ENCODE results near the gene HOTAIR.

HOTAIR gene

DNA sequence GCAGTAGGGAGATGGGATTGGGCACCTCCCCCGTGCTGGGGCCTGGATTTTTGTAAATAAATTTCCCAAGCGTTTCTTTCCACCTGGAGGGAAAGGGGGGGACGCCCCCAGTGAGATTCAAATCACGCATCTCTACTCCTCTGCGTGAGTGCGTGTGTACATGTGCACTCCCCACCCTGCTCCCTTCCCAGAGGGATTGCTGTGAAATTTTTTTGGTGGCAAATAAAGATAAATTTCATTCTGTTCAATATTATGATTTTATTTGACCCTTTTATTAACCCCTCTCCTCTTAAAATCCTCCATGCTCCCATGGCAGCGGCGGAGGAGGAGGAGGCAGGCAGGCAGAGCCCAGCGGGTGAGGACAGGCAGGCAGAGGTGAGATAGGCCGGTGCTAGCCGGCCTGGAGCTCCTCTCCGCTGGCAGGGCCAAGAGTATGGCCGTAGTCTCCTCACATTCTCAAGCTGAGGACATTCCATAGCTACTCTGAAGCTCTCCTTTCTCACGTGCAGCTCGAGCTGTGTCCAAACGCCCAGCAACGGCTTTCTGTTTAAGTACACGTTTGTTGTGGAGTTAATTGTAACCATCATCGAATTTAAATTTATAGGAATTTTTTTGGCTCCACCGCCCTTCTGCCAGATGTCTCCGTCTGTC lies 1.5 kb upstream of the HOTAIR start:
- no peak for DNase-seq (ENCODE audit: low read depth, low spot score)

DNA sequence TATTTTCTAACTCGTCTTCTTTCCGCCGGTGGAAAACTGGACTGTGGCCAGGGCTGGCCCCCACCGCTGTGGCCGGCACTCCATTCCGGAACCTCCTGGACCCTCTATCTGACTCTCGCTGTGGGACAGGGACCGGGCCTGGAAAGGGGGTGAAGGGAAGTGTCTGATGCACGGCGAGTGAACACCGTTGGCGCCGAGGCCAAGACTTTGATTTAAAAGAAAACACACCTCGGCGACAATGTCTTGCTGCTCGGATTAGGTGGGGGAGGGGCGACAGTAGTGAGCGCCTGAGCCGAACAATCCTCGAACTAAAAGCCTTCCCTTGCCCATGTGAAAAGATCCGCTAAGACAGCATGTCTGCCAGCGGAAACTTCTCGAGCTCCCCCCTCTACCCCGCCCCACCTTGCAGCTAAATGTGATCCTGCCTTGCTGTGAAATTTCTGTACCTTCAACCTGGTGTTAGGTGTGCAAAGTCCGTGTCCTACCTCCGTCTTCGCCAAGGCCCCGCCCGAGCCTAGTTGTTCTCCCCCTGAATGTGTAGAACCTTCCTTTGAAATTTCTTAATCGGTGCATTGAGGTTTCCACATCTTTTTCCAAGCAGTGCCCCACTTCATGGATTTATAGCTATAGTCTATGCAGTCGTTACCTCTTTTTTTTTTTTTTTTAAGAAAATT lies 862 bp upstream of the HOTAIR start:
- no peak for DNase-seq (ENCODE audit: low read depth, low spot score)

DNA sequence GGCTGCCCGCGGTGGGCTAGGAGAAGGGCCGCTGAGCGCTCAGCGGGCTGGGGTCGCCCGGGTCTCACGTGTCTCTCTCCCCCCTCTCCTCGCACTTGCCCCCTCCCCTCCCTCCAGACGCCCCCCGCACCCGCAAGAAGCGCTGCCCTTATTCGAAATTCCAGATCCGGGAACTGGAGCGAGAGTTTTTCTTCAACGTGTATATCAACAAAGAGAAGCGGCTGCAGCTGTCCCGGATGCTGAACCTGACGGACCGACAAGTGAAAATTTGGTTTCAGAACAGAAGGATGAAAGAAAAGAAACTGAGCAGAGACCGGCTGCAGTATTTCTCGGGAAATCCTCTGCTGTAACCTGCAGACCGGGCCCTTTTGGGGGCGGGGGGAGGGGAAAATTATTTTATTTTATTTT lies 314 bp upstream of the HOTAIR start:
- no peak for DNase-seq (ENCODE audit: low read depth, low spot score)

DNA sequence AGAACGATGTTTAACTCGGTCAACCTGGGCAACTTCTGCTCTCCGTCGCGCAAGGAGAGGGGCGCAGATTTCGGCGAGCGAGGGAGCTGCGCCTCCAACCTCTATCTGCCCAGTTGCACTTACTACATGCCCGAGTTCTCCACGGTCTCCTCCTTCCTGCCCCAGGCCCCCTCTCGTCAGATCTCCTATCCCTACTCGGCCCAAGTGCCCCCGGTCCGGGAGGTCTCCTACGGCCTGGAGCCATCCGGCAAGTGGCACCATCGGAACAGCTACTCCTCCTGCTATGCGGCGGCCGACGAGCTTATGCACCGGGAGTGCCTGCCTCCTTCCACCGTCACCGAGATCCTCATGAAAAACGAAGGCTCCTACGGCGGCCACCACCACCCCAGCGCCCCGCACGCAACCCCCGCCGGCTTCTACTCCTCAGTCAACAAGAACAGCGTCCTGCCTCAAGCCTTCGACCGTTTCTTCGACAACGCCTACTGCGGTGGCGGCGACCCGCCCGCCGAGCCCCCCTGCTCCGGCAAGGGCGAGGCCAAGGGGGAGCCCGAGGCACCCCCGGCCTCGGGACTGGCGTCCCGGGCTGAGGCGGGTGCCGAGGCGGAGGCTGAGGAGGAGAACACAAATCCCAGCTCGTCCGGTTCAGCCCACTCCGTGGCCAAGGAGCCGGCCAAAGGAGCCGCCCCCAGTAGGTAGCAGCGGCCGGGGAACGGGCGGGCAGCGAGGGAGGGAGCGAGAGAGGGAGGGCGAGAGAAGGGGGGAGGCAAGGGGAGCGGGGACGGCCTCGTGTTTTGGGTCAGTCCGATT lies 1.3 kb downstream of the HOTAIR start:
- DNase-seq (ENCODE audit: low read depth, low spot score), result no peak

DNA sequence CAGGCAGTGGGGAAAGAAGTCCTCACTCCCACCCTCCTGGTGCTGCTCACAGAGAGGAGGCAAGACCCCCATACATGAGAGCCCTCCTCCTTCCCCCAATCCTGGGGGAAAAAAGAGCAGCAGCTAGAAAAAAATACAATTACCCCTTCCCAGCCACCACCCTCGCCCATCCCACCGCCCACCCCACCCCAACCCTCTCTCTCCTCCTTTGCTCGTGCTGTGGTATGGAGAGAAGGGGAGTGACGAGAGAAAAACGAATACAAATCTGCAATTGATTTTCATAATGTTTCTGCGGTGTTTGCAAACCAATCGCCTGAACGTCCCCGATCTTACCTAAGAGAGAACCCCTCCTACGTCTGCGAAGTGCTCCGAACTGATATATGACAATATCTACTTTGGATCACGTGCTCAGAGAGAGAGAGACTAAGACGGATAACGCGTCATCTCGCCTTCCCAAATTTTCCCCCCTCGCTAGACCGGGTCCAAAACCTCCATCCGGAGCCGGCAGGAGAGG lies 2.0 kb downstream of the HOTAIR start, which contains the start of gene HOXC11:
Gene HOXC11 (plus strand): TSS at position 405 of the 514 bp plus-strand sequence. CDS start 116 bp downstream, outside the sequence.
- no peak for DNase-seq (ENCODE audit: low read depth, low spot score)

DNA sequence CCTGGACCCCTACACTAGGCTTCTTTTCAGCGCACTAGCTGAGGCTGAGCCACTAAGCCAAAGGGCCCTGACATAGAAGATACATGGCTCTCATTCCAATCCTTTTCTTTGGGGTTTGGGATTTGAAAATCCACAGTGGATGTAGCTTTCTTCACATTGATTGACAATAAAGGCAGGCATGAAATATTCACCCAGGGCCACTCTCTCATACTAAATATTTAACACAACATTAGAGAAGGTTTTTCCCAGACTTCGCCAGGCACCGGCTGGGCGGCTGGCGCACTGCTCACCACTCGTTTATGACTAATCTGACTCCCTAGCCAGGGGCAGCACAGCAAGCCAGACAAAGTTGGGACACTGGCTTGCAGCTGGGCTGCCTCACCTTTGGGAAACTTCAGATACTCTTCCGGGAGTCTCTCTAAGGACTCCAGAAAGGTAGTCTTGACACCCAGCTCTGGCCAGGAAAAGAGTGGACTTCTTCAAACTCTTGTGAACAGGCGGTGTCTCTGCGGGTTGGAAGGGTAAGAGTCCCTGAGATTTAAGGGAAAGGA lies 2.5 kb downstream of the HOTAIR start:
- no peak for DNase-seq (ENCODE audit: low read depth, low spot score)

DNA sequence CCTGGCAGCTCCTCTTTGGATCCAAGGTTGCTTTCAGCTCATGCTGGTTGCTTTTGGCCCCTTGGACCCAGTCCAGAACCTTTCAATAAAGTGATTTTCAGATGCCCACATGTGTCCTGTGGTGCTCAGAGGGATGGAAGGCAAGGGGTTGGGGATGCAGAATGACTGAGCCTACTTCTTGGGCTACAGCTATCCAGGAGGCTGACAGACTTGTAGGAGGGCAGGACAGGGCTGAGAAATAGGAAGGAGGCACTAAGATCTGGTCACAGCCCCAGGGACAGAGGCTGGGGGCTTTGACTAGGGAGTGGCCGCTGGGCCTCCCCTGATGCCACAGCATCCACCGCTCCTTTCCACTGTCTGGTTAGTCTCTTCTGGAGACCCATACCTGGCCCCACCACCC lies 3.1 kb downstream of the HOTAIR start:
- no peak for DNase-seq (ENCODE audit: low read depth, low spot score)

DNA sequence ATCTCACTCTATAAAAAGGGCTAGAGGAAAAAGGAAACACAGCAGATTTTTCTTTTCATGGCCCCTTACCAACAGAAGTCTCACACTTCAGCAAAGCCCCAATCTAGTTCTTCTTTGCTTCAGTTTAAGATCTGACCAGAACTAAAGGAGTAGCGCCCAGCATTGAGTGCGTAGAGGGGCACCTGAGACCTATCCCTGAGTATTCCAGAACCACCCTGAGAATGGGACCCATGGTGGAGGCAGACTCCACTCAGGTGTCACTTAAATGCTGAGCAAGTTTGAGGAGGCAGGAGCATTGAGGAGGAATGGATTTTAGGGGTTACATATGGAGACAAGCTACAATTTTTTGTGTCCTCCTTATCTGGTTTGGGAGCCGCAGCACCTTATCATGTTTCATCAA lies 3.6 kb downstream of the HOTAIR start:
- no peak for DNase-seq (ENCODE audit: low read depth, low spot score)

DNA sequence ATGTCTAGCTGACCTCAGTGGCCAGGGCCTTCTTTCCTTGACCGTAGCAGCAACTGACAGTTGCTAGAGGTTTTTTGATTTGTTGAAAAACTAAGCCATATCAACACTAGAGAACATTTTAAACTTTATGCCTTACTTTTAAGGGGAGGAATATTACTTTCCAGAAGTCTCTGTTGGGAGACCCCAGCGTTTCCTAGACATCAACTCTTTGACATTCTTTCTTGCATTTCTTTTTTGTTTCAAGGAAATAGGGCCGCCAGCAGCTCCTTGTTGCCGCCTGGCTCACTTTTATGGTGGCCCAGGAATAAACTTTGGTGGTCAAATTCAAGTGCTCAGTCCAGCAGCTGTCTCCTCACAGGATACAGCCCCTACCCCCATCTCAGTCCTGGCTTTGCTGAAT lies 4.3 kb downstream of the HOTAIR start:
- no peak for DNase-seq (ENCODE audit: low read depth, low spot score)

DNA sequence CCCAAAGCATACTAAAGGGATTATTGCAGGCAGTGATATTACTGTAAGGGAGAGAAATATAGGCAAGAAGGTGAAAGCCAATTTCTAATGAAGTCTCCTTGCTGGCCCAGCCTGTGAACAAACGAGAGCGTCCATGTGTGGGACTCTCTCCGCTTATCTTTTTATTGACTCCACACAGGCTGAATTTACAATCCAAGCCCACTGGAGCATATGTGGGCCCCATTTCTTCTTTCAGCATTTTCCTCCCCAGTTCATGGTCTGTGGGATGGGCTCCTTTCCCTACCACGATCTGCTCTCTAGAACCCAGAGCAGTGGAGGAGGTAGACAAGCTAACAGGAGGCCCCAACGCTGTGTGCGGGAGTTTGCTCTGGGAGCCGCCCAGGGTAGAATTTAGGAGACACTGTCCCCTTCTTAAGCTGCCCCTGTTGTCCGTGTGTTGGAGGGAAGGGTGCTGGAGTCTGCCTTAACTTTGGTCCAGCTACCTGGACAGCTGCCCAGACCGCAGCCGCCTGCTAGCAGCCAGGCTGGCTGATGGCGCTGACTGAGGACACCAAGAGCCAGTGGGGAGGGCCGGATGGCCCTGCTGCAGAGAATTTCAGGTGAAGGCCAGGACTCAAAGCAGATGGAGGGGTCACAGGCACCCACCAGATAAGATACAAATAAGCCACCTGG lies 5.0 kb downstream of the HOTAIR start:
- DNase-seq (ENCODE audit: low read depth, low spot score), result no peak

DNA sequence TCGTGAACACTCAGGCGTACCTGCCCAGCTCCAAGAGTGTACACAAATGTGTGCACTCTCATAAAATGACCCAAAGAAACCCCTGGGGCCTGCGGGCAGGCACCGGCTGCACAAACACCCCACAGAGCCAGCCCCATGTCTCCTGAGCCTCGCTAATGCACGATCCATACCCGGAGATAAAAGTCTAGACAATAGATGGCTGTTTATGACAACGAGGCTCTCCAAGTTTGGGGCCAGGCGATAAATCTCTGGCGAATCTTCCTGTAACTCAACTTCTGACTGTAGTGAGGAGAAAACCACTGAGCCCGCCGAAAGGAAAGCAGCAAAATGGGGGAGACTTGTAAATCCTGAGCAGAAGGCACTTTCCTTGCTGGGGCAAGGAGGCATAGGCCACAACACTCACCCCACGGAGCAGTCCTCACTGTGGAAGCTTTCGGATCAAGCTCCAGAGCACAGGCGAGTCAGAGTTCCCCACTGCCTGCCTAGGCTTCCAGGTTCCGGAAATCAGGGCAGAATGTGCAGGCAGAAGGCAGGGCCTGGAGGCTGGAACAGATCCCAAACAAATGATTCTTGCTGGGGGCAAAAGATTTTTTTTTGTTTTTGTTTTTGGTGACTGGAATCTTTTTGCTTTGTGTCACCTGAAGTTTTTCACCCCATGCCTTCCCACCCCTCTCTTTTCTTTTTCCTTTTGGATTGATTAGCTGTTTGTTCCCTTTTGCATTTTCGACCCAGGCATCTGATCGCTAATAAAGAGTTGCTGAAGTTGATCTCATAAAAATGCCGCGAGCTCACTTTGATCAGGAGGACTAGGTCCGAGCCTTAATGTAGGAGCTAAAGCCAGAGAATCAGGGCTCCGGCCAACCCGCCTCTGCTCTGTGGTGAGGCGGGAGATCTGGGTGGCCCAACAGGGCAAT lies 6.3 kb downstream of the HOTAIR start:
- DNase-seq (ENCODE audit: low read depth, low spot score), result no peak

DNA sequence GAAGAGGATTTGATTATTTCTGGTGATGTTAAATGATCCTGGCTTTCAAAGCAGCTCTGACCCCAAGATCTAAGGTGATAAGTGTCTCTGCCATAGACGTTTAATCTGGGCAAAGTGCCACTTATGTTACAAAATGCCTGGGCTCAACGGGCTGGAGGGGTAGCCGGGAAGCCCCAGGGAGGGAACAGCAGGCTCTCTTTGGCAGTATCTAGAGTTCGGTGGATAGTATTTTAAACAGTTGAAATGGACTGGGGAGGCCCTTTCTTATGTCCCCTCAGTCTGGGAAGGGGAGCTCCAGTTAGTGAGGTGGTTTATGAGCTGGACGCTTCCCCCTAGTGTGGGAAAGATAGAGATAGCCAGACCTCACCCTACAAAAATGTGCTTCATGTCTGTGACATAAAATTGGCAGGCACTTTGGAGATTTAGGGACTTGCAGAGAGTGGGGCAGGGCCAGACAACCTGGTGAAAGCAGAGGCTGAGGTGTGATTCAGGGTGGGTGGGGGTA lies 7.3 kb downstream of the HOTAIR start:
- DNase-seq (ENCODE audit: low read depth, low spot score), result no peak

DNA sequence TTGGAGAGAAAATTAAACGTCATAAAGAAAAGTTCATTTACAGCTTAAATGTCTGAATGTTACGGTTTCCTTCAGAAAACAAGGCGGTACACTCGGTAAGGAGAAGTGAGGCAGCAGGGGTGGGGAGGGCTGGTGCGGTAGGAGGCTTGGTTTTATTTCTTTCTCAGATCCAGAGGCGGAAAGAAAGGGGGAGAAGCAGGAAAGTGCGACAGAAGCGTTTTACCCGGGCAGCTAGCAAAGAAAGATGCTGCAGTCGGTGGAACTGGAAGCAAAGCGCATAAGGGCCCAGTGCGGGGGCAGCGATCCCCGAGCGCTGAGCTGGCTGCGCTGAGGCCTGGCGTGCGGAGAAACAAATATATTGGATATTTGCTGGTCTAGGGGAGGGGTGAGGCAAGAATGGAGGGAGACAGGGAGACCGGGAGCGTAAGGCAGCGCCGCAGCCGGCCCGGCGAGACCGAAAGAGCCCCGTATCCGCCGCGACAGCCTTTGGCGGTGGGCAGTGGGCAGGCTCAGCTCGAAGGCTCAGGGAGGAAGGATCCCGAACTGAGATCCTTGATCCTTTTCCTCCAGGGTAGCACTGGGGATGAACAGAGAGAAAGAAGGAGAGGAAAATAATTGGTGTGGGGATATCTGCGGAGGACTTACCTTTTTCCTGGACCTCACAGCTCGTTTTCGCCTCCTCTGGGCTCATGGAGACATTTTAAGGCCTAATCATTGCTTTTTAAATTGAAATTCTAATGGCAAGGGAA lies 8.2 kb downstream of the HOTAIR start:
- DNase-seq (ENCODE audit: low read depth, low spot score), result no peak

DNA sequence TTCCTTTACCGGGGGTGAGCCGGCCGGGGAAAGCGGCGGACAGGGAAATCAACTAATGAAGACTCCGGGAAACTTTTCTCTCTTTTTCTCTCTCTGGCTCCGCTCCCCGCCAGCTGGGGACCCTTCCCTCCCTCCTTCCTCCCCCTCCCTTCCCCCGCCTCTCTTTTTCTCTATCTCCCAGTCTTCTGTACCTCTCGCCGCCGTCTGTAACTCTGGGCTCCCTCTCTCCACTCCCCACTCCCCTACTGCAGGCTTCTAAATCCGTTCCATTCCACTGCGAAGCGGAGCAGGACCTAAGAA lies 8.7 kb downstream of the HOTAIR start:
- no peak for DNase-seq (ENCODE audit: low read depth, low spot score)

DNA sequence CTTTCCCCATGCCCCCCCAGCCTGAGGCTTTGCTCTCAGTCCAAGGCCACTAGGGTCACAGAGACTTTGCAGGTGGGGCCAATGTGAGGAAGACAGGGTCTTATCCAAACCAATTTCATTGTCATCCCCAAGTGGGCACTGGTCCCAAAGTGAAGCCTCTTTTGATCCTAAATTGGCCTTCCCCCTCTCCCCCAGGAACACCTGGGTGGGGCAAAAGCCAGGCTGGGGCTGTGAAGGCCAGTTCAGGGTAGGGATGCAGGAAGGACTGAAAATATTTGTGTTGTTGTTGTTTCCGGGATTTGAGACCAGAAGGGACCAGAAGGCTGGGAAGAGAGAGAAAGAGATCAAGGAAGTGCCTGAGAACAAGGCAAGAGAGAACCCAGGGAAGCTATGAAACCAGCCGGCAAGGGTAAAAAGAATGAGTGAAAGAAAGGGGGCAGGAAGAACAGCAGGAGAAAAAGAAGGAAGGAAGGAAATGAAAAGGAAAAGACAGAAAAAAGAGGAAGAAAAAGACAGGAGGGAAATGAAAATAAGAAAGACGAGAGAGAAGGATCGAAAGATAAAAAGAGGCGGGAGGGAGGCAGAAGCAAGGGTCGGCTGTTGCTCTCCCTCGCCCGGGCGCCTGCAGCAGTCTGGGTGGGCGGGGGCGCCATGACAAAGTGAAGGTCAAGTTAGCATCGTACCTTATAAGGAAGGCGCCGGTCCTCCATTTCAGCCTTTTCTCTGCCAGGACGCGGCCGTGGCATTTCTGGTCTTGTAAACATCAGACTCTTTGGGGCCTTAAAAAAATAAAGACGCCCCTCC lies 9.3 kb downstream of the HOTAIR start:
- DNase-seq (ENCODE audit: low read depth, low spot score), result no peak

DNA sequence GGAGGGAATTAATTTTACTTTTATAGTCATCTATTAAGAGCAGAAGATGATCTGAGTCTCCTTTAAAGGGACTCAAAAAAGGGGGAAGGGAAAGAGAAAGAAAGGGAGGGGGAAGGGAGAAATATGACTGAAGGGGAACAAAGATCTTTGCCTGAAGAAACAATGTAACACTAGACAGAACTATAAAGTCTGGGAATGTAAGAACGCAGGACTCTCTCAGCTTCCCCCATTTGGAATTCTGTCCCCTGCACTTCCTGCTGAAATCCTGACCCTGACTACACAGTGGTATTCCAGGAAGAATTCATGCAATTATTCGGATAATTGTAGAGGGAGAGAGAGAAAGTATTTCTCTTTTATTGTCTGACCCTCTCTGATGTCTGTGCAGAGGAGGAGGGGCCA lies 10.4 kb downstream of the HOTAIR start:
- DNase-seq (ENCODE audit: low read depth, low spot score), result no peak

DNA sequence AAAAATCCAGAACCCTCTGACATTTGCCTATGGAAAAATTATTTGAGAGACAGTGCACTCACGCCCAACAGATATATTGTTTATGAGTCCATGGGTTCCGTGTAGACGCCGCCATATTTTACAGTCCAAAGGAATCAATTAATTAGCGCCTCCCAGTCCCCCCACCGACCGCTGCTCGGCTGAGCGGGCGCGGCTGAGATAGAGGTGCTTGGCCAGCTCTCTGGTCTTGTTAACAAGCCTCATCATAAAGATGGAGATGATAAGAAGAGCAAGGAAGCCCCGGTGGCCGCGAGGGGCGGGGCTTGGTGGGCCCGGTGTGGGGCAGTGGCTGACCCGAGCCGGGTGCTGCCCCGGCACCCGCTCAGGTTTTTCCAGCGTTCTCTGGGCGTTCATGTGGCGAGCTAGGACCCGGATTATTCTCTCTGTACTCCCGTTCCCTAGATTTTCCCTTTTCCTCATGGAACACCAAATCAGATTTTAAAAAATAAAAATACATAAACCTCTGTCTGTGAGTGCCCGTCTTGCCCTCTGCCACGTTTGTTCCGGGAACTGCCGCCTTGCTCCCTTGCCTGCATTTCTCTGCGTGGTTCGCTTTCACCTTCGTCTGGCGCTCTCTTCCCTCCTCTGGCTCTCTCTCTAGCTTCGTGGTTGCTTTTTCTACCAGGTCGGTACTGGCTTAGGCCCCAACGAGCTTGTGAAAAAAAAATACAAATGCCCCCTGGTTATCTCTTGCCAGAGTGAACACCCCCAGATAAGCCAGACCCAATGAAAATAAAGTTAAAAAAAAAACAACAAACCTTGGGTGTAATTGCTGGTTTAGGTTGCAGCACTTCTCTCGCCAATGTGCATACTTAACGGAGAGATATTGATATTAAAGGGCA lies 11.1 kb downstream of the HOTAIR start:
- no peak for DNase-seq (ENCODE audit: low read depth, low spot score)

DNA sequence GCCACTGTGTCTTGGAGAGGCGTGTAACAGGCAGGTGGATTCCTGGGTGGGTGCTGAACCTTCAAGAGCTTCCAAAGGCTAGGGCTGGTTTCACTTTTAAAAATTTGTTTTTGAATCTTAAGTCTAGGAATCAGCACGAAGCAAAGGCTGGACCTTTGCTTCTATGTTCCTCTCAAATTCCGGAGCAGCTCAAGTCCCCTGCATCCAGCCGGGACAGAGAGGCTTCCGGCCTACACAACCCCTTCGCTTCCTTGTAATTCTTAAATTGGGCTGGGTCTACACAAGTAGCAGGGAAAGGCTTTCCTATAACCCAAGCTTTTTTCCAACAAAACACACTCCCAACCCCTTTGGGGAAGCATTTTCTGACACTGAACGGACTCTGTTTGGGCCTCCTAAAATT lies 11.7 kb downstream of the HOTAIR start:
- DNase-seq (ENCODE audit: low read depth, low spot score), result no peak

Measured in astrocyte of the hippocampus (primary cell).